HL-60 (cell line): Measurements from ENCODE around the gene LAMA3.

Source experiments
- DNase-seq, 2 experiments: peaks; one replicate each; pipeline ENCODE4 v3.0.0-alpha.2; 2010 to 2020; ENCODE audit warnings: low read depth in 1 of 2, low spot score in 1 of 2
- H3K27ac ChIP-seq: fragments of 250-450 bp; sonication (Bioruptor Pico); replicated peaks from 2 replicates; pipeline ENCODE4 v1.5.1; 2020; ENCODE audit warnings: mild to moderate bottlenecking, moderate library complexity
- H3K27me3 ChIP-seq: fragments of 250-450 bp; sonication (Bioruptor Pico); 2 replicates; pipeline ENCODE4 v1.5.1; 2021; ENCODE audit warnings: mild to moderate bottlenecking, moderate library complexity; ENCODE audit not compliant: insufficient read depth, poor library complexity, severe bottlenecking
- H3K4me3 ChIP-seq: replicated peaks from 2 replicates; pipeline ENCODE4 v1.5.1; 2011; ENCODE audit warnings: mild to moderate bottlenecking, control low read depth, low read length; ENCODE audit not compliant: insufficient read depth
- GABPA ChIP-seq: IDR thresholded peaks from 2 replicates; pipeline ENCODE4 v1.6.1; 2012; ENCODE audit warnings: low read depth
- POLR2AphosphoS5 ChIP-seq: IDR thresholded peaks from 2 replicates; pipeline ENCODE4 v1.6.1; 2012; ENCODE audit warnings: low read depth
- SPI1 ChIP-seq: IDR thresholded peaks from 2 replicates; pipeline ENCODE4 v1.6.1; 2012; ENCODE audit warnings: low read depth, mild to moderate bottlenecking, borderline replicate concordance
- TF ChIP-seq, protein P1 (sequence below): IDR thresholded peaks from one replicate; pipeline ENCODE4 v1.5.1; 2011; ENCODE audit warnings: low read length, control low read depth, inconsistent platforms; ENCODE audit not compliant: insufficient read depth
- TF ChIP-seq, protein P2 (sequence below): IDR thresholded peaks from 2 replicates; pipeline ENCODE4 v1.6.1; 2012; ENCODE audit warnings: low read depth; ENCODE audit not compliant: insufficient replicate concordance

Gene LAMA3

GRCh38 chr18:23890589-23890988, 201.3 kb downstream of the LAMA3 start:
- no peak for DNase-seq
- no peak overlapping the region for H3K4me3 ChIP-seq
- peaks cover 2% of the 10 kb centered on the region for H3K27me3 ChIP-seq
- H3K27ac ChIP-seq = no peak overlapping the region
- TF ChIP-seq SPI1 = no peak
- TF ChIP-seq GABPA = no peak
- TF ChIP-seq, protein P1, sequence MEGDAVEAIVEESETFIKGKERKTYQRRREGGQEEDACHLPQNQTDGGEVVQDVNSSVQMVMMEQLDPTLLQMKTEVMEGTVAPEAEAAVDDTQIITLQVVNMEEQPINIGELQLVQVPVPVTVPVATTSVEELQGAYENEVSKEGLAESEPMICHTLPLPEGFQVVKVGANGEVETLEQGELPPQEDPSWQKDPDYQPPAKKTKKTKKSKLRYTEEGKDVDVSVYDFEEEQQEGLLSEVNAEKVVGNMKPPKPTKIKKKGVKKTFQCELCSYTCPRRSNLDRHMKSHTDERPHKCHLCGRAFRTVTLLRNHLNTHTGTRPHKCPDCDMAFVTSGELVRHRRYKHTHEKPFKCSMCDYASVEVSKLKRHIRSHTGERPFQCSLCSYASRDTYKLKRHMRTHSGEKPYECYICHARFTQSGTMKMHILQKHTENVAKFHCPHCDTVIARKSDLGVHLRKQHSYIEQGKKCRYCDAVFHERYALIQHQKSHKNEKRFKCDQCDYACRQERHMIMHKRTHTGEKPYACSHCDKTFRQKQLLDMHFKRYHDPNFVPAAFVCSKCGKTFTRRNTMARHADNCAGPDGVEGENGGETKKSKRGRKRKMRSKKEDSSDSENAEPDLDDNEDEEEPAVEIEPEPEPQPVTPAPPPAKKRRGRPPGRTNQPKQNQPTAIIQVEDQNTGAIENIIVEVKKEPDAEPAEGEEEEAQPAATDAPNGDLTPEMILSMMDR = no peak

DNA sequence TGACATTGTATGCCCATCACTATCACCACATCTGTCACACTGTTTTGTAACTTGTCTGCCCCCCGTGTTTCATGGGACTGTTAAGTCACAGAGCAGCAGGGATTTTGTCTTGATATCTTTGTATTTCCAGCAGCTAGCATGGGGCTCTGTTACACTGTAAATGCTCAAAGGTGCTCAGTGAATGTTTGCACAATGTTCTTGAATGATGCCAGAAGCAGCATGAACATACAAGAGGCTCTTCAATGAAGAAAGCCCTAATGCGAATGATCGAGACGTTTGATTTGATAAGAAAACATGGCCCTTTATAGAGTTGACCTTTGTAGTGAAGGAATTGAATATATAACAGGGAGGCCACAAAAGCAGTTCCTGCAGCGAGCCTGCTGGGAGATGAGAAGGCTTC, 204.4 kb downstream of the LAMA3 start:
- Histone ChIP-seq H3K27ac (no peak overlapping the region), H3K4me3 (no peak overlapping the region), H3K27me3 (no peaks in the 10 kb centered on the region)
- no peak for DNase-seq
- TF ChIP-seq, protein P2, sequence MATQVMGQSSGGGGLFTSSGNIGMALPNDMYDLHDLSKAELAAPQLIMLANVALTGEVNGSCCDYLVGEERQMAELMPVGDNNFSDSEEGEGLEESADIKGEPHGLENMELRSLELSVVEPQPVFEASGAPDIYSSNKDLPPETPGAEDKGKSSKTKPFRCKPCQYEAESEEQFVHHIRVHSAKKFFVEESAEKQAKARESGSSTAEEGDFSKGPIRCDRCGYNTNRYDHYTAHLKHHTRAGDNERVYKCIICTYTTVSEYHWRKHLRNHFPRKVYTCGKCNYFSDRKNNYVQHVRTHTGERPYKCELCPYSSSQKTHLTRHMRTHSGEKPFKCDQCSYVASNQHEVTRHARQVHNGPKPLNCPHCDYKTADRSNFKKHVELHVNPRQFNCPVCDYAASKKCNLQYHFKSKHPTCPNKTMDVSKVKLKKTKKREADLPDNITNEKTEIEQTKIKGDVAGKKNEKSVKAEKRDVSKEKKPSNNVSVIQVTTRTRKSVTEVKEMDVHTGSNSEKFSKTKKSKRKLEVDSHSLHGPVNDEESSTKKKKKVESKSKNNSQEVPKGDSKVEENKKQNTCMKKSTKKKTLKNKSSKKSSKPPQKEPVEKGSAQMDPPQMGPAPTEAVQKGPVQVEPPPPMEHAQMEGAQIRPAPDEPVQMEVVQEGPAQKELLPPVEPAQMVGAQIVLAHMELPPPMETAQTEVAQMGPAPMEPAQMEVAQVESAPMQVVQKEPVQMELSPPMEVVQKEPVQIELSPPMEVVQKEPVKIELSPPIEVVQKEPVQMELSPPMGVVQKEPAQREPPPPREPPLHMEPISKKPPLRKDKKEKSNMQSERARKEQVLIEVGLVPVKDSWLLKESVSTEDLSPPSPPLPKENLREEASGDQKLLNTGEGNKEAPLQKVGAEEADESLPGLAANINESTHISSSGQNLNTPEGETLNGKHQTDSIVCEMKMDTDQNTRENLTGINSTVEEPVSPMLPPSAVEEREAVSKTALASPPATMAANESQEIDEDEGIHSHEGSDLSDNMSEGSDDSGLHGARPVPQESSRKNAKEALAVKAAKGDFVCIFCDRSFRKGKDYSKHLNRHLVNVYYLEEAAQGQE = no peak
- TF ChIP-seq POLR2AphosphoS5 (no peak), SPI1 (no peak), GABPA (no peak)
- TF ChIP-seq, protein P1 = no peak

DNA sequence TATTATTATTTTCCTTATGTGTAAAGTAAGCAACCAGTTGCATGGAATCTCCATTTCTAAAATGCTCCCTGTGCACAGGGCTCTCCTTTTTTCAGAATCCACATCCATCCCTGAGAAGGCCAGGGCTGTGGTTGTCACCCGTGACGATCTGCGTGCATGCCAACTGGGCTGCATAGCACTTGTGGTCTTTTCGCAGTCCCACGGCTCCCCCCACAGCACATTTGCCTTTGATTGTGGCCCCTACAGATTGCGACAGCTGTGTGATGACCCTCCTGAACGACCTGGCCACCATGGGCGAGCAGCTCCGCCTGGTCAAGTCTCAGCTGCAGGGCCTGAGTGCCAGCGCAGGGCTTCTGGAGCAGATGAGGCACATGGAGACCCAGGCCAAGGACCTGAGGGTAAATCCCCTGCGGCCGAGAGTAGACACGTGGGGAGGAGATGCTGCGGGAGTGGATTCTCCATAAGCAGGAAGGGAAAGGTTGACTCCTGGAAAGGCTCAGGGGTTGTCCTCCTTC, 205.5 kb downstream of the LAMA3 start:
- Histone ChIP-seq H3K27ac (no peak overlapping the region), H3K4me3 (no peak overlapping the region), H3K27me3 (peaks cover 2% of the 10 kb centered on the region)
- no peak for DNase-seq
- TF ChIP-seq, protein P1 = no peak
- TF ChIP-seq POLR2AphosphoS5 = no peak
- TF ChIP-seq GABPA = no peak
- no peak for TF ChIP-seq SPI1
- TF ChIP-seq, protein P2 = no peak

- TF ChIP-seq GABPA = no peak
- TF ChIP-seq, protein P2 = no peak
- TF ChIP-seq, protein P1 = no peak
- TF ChIP-seq POLR2AphosphoS5 = no peak
- TF ChIP-seq SPI1 = no peak; the same call in 1 of the 2 replicates
- Histone ChIP-seq H3K4me3 (no peak overlapping the region), H3K27ac (no peak overlapping the region), H3K27me3 (peaks cover 4% of the 10 kb centered on the region)
- peak in 1 of 2 experiments; percentile 49 for DNase-seq
Observed at GRCh38 chr18:23897291-23897690, 208.0 kb downstream of the LAMA3 start.
